Hindlimb muscle (tissue), 1 donor: ENCODE measurements around the gene CCZ1B. TPM values are rescaled to one million over a fixed set of nuclear protein-coding genes. Genes with fewer than 3 reads are reported as not detected.
"Not testable (repeated sequence)": the region's sequence is repeated elsewhere in the genome, so short reads cannot be mapped to it uniquely, and the experiment has no call there.

Experiments
- DNase-seq: peaks from one replicate; pipeline ENCODE4 v3.0.0-alpha.2; 2013
- polyA plus RNA-seq: library from polyadenylated mRNA; unstranded; fragments of 120-200 nt; gene quantifications from one replicate; pipeline ENCODE4 v1.2.1, GENCODE V29; 2013; ENCODE audit not compliant: insufficient read length

Gene CCZ1B
- polyA plus RNA-seq, 1 donor = 43.9 TPM

DNA sequence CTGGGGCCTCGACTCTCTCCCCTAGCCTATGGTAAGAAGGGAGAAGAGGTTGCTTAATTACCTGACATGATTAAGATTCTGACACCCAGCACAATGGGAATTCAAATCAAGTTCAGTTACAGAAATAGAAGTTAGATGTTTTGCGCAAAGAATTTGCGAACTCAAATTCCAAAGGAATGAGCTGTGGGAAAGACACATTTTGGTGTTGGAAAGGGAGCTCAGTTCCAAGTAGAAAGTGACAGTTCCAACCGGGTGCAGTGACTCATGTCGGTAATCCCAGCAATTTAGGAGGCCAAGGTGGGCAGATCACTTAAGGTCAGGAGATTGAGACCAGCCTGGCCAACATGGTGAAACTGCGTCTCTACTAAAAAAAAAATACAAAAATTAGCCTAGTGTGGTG, 4.0 kb upstream of the CCZ1B start:
- not testable (repeated sequence) for DNase-seq

DNA sequence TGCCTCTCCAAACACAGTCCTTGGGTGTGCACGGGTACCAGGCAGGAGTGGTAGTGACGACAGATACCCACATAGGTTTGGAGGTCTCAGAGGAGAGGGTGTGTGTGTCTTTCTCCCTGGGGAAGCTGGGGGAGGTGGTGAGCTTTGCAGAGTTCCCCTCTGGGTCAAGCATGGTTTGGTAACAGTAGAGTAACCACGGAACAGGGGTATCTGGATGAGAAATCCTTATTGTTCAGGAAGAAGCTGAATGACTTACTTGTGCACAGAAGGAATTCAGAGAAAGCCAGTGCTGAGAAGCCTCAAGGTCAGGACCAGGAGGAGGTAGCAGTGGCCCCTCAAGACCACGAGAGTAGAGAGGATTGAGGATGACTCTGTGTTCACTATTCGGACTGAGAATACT, 3.5 kb upstream of the CCZ1B start:
- DNase-seq = not testable (repeated sequence)

DNA sequence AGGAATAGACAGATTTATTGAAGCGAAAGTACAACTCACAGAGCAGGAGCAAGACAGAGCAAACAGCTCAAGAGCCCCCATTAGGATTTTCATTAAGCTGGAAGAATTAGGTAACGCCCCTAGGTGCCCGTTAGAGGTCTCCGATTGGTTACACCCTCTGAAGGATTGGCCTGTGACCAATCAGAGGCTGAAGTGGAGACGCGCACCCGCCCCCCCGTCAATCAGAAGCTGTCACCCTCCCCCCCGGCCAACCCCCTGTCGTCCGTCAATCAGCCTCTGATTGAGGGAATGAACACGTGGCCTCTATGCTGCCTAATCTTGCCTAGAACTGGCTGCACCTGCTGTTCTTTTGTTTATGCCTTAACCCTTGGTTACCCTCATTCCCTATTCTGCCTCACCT, 1.1 kb upstream of the CCZ1B start:
- DNase-seq = not testable (repeated sequence)

DNA sequence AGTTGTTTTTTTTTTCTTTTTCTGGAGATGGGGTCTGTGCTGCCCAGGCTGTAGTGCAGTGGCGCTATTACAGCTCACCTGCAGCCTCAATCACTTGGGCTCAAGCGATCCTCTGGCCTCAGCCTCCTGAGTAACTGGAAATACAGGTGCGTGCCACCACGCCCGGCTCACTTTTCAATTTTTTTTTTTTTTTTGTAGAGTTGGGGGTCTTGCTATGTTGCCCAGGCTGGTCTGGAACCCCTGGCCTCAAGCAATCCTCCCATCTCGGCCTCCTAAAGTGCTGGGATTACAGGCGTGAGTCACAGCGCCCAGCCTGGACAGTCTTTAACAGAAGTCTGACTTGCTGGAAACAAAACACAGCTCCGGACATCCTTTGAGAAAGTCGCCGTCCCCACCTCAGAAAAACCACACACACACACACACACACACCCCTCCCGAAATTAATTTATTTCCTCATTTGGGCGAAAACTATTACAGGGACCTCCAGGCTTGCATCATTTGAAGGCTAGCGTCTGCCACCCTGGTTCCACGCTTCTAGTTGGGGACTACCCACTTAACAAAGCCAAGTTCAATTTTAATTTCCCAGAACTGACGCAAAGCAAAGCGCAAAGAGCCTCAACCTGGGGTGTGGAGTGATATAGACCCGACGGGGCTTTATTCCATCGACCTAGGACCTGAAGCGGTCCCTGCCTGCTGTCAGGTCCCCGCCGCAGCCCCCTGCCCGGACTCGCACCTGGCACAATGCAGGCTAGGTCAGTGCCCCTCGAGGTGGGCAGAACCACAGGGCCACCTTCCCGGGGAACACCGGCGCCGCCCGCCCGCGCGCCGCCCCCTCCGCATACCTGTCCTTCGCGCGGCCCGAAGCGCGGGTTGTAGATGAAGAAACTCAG, 594 bp downstream of the CCZ1B start:
- not testable (repeated sequence) for DNase-seq

DNA sequence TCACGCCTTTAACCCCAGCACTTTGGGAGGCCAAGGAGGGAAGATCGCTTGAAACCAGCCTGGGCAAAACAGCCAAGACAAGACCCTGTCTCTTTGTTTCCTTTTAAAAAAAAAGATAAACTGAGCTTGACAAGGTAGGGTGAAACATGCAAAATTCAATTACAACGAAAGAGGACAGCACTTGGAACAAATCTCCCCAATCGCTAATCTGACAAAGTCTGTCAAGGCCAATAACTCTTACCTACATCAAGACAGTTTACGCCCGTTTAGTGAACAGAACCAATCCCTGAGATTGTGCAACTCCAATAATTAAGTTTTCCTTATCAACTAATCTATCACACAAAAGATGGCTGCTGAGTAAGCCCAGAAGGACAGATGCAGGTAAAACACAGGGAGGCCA, 4.5 kb downstream of the CCZ1B start:
- DNase-seq = not testable (repeated sequence)

DNA sequence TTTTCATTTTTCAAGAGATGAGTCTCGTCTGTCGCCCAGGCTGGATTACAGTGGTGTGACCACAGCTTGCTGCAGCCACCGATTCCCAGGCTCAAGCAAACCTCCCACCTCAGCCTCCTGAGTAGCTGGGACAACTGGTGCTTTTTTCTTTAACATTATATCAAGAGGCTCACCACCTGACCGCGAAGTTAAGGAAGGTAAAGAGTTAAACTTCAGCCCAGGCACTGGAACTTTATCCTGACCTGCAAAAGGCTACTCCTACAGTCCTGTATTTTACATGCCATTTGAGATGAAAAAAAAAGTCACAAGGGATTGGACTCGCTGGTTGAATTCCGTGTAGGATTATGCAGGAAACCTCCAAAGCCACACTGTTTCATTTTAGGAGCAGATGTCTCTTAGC, 10.6 kb downstream of the CCZ1B start:
- not testable (repeated sequence) for DNase-seq

DNA sequence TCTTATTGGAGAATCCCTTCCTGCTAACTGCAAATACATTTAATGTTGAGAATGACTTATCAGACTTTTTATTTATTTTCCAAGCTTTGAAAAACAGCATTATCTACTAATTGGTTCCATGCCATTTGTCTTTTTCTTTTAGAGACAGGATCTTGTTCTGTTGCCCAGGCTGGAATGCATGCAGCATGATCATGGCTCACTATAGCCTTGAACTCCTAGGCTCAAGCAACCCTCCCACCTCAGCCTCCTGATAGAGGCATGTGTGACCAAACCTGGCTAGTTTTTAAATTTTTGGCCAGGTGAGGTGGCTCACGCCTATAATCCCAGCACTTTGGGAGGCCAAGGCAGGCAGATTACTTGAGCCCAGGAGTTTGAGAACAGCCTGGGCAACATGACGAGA, 13.1 kb downstream of the CCZ1B start:
- not testable (repeated sequence) for DNase-seq

DNA sequence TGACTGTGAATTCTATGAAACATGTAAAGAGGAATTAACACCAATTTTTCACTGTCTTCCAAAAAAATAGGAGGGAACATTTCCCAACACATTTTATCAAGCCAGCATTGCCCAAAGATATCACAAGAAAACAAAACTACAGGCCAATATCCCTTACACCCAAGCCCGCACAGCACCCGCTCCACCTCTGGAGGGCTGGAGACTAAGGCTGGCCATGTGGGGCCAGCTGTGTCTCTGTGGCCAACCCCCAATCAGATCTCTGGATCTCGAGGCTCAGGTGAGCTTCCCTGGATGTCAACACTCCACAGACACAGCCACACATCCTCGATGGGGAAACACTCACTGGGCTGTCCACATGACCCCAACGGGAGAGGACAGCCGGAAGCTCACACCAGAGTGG, 18.1 kb downstream of the CCZ1B start:
- not testable (repeated sequence) for DNase-seq

DNA sequence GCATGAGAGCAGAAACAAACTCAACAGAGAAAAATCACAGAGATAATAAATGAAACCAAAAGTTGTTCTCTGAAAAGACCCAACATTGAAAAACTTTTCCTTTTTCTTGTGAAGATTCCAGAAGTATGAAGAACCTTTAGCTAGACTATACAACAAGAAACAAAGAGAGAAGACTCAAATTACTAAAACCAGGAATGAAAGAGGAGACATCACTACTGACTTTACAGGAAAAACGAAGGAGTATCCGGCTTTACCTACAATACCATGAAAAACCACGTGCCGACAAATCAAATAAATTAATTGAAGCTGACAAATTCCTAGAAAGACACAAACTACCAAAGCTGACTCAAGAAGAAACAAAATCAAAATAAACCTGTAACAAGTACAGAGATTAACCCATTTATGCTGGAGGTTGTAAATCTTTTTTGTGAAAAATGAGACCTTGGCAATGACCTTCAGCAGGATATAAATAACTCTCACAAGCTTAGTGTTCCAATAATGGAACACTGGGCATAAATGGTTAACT, 18.6 kb downstream of the CCZ1B start:
- not testable (repeated sequence) for DNase-seq

DNA sequence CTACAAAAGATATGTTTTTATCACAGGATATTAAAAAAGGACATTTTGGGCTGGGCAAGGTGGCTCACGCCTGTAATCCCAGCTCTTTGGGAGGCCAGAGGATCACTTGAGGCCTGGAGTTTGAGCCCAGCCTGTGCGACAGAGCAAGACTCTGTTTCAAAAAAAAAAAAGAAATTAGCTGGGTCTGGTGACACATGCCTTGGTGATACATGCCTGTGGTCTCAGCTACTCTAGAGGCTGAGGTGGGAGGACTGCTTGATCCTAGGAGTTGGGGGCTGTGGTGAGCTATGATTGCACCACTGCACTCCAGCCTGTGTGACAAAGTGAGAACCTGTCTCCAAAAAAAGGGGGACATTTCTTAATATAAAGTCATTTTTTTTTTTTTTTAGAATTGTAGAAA, 25.7 kb downstream of the CCZ1B start:
- not testable (repeated sequence) for DNase-seq

DNA sequence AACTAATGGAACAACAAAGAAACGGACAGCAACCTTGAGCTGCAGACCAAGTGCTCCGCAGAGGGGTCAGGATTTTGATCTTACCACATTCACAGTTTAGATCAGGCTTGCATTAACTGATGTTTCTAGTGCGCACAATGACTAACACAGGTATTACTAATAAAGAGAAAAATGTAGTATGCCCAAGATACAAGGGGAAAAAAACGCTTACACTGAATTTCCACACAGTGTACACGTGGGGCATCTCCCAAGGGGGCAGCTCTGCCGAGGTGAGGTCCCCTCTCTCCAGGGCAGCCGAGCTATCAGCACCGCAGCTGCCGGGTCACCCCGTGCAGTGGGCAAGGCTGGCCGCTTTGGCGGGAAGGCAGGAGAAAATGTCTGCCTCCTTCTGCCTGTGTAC, 26.2 kb downstream of the CCZ1B start:
- not testable (repeated sequence) for DNase-seq

DNA sequence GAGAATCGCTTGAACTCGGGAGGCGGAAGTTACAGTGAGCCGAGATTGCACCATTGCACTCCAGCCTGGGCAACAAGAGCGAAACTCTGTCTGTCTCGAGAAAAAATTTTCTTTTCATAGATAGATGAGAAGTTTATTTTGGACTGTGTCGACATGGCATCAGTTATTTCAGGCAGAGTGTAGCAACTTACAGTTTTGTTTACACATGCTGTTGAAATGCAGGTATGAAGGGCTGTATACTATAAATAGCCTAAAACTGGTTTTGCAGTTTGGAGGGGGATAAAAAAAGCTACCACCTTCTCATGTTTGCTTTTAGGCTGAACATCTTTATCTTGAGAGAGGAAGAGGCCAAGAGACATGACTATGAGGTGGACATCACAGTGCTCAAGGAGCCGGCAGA, 28.0 kb downstream of the CCZ1B start:
- DNase-seq = not testable (repeated sequence)

DNA sequence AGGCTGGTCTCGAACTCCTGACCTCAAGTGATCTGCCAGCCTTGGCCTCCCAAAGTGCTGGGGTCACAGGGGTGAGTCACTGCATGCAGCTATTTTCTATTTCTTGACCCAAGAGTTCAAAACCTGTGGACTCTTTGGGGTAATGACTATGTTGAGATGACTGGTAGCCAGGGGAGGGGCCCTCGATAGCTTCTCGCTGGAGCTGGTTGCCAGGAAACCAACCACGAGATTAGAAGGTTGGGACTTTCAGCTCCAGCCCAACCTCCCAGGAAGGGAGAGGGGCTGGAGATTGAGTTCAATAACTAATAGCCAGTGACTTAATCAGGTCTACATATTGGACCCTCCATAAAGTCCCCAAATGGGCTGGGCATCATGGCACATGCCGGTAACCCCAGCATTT, 28.9 kb downstream of the CCZ1B start:
- DNase-seq = not testable (repeated sequence)

DNA sequence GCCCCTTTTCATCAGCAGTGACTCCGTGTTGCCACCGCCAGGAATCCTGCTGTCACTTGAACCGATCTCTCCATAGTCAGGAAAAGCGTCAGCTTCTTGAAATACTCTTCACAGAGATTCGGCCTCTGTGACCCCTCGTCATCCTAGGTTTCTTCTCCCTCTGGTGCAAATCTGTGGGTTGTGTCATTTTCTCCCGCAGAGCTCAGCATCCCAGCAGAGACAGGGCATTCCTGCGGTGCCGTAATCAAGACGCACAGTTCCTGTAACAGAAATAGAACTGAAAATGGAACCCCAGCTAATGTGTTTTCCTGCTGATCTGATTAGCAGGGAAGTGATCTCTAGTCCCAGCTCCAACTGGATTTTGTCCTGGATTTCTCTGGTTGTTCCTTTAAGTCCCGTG, 31.8 kb downstream of the CCZ1B start:
- not testable (repeated sequence) for DNase-seq

DNA sequence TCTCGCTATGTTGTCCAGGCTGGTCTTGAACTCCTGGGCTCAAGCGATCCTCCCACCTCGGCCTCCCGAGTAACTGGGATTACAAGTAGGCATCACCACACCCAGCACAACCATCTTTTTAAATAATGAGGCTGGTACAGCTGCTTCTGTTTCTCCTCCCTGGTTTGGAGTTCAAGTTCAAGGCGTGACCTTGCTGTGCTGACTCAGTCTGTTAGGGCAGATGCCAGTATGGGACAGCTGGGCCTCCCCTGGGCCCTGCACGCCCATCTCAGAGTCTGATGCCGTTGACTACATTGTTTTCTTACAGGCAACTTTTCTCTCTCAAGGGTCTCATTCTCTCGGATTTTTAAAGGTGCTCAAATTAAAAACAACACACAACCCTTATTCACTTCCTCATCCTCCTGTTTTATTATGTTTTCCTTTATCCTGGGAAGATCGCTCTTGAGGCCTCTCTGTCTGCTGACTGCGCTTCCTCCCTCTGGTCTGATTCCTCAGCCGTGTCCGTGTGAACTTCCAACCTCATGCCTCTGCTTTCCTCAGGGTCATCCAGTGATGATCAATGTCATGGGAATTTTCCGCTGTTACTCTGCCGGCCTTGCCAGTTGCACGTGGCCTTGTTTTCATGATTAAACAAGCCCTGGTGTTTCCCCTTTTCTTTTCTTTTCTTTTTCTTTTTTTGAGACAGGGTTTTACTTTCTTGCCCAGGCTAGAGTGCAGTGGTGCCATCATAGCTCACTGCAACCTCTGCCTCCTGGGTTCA, 33.8 kb downstream of the CCZ1B start:
- not testable (repeated sequence) for DNase-seq

DNA sequence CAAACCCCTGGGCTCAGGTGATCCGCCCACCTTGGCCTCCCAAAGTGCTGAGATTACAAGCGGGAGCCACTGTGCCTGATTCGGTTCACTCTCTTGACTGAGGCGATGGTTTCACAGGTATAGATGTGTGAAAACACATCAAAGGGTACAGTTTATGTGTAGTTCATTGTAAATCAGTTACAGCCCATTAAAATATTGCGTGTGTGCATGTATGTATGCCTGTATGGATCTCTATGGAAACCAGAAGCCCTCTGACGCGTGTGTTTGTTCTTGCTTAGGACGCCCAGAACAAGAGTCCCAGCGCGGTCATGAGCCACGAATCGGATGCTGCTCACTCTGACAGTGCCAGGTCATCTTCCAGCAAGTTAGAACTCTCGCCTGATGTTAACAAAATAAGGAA, 36.7 kb downstream of the CCZ1B start:
- DNase-seq = not testable (repeated sequence)

DNA sequence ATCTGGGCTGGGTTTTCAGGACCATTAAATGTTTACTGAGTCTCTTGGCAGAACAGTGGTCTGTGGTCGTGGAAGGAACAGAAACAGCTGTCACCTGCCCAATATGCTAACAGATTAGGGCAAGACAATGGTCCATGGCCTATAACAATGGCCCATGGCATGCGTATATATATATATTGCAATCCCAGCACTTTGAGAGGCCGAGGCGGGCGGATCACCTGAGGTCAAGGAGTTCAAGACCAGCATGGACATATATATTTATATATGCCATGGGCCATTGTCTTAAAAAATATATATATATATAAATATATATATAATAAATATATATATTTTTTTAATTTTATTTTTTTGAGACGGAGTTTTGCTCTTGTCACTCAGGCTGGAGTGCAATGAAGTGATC, 44.5 kb downstream of the CCZ1B start:
- not testable (repeated sequence) for DNase-seq

DNA sequence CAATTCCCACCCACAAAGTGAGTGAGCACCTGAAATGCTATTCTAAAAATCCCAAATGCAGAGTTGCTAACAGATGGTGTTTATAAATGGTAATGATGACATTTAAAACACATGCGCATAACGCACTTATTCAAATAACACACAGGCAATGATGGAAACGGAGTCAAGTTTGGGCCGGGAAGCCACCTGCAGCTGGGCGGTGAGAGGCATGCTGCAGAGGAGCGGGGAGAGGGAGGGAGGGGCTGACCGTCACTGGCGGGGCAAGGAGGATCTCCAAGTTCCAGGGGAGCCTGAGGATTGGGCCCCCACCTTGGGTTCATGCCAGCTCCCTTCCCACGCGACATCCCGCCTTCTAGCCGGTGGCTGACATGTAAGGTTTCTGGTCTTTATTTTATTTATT, 64.9 kb downstream of the CCZ1B start:
- DNase-seq = not testable (repeated sequence)

DNA sequence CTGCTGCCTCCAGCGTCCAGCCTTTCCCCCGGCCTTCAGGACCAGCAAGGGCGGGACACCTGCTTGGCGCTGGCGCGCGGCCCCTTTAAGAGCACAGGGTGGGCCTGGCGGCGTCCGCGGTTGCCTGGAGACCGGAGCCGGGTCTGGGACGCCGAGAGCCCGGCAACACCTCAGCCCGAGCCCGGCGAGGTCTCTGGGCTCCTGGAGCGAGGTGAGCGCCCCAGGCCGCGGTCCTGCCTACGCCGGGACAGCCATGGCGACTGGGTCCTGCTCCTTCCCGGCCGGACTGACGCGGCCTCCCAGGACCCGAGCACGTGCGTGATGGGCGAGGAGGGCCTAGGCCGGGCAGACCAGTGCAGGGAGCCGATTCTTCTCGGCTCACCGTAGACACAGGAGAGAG, 72.1 kb downstream of the CCZ1B start, which contains the start of gene RSPH10B2:
RSPH10B2 (plus strand) TSS at position 140 of the 400 bp plus-strand sequence. CDS start 3,575 bp downstream, outside the sequence.
- not testable (repeated sequence) for DNase-seq

DNA sequence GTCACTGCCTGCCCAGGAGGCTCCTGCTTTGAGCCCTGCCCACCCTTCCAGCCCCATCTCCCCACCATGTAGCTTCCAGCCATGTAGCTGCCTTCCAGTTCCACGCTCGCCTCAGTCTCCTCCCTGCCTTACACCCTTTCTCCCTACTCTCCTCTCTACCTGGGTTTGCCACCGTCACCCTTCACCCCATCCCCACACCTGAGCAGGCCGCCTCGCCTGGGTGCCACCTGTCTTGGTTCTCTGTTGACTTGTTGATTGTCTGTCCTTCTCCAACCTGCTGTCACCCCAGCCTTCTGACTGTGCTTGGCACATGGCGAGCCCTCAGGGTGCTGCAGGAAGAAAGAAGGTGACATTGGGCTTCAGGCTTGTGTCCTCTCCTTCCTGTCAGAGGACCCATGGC, 75.9 kb downstream of the CCZ1B start:
- not testable (repeated sequence) for DNase-seq

DNA sequence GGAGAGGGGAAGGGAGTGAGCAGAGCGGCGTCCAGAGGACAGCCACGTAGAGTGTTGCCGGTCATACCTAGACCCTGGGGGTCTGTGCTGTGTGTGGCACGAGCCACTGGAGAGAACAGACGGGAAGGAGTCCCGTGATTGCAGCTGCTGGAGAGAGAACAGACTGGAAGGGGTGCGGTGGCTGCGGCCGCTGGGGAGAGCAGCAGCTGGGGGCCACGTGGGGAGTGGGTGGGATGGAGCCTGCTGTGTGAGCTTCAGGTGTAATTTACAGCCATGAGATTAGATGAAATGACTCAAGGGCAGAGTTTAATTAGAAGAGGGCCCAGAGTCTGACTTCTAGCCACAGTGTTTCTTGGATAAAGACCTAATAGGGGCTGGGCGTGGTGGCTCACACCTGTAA, 76.7 kb downstream of the CCZ1B start:
- DNase-seq = not testable (repeated sequence)
